MM.1S (cell line): ENCODE data around the gene SCAI.
A peak's percentile ranks its signal among the peaks of the same experiment; 100 is the strongest.

ENCODE experiments used
- DNase-seq: peaks from one replicate; pipeline ENCODE4 v3.0.0-alpha.2; 2015
- H2AFZ ChIP-seq: fragments of 300-600 bp; sonication (generic); 2 replicates; pipeline ENCODE4 v1.6.0; 2016; ENCODE audit warnings: antibody characterized with exemption, low read length
- H3F3A ChIP-seq: fragments of 300-600 bp; sonication (generic); 2 replicates; pipeline ENCODE4 v1.6.1; 2016; ENCODE audit warnings: mild to moderate bottlenecking, antibody characterized with exemption, low read length, moderate library complexity, mixed read lengths; ENCODE audit not compliant: insufficient read depth
- H3K27ac ChIP-seq: fragments of 300-600 bp; sonication (generic); 2 replicates; pipeline ENCODE4 v1.5.1; 2016; ENCODE audit warnings: mild to moderate bottlenecking, low read length
- H3K27me3 ChIP-seq: fragments of 300-600 bp; sonication (generic); replicated peaks from 2 replicates; pipeline ENCODE4 v1.6.0; 2016; ENCODE audit warnings: low read length; ENCODE audit not compliant: insufficient read depth
- H3K36me3 ChIP-seq: fragments of 300-600 bp; sonication (generic); replicated peaks from 2 replicates; pipeline ENCODE4 v1.6.1; 2016; ENCODE audit warnings: mild to moderate bottlenecking, low read length, mixed read lengths; ENCODE audit not compliant: insufficient read depth
- H3K4me1 ChIP-seq: fragments of 300-600 bp; sonication (generic); 2 replicates; pipeline ENCODE4 v1.6.1; 2016; ENCODE audit warnings: low read length, mixed read lengths
- H3K4me2 ChIP-seq: fragments of 300-600 bp; sonication (generic); 2 replicates; pipeline ENCODE4 v1.6.0; 2016; ENCODE audit warnings: low read depth, low read length
- H3K4me3 ChIP-seq: fragments of 300-600 bp; sonication (generic); 2 replicates; pipeline ENCODE4 v1.5.1; 2016; ENCODE audit warnings: low read length, mixed read lengths
- H3K79me2 ChIP-seq: fragments of 300-600 bp; sonication (generic); 2 replicates; pipeline ENCODE4 v1.6.1; 2016; ENCODE audit warnings: mixed run types, low read length, mixed read lengths
- H3K9ac ChIP-seq: fragments of 300-600 bp; sonication (generic); 2 replicates; pipeline ENCODE4 v1.6.1; 2016; ENCODE audit warnings: low read length, mixed read lengths
- H3K9me2 ChIP-seq: fragments of 300-600 bp; sonication (generic); replicated peaks from 2 replicates; pipeline ENCODE4 v1.6.1; 2016; ENCODE audit warnings: mild to moderate bottlenecking, low read length, mixed read lengths; ENCODE audit not compliant: insufficient read depth
- H3K9me3 ChIP-seq: fragments of 300-600 bp; sonication (generic); replicated peaks from 2 replicates; pipeline ENCODE4 v1.6.1; 2016; ENCODE audit warnings: mild to moderate bottlenecking, low read length, mixed read lengths; ENCODE audit not compliant: insufficient read depth
- H4K20me1 ChIP-seq: fragments of 300-600 bp; sonication (generic); 2 replicates; pipeline ENCODE4 v1.6.1; 2016; ENCODE audit warnings: mild to moderate bottlenecking, low read length, moderate library complexity, mixed read lengths; ENCODE audit not compliant: insufficient read depth
- EZH2 ChIP-seq: fragments of 300-600 bp; sonication (generic); optimal IDR thresholded peaks from 2 replicates; pipeline ENCODE3; 2017; ENCODE audit warnings: low read depth, mild to moderate bottlenecking, antibody characterized with exemption, low read length, mixed read lengths
- EZH2phosphoT487 ChIP-seq: fragments of 300-600 bp; sonication (generic); IDR thresholded peaks from 2 replicates; pipeline ENCODE4 v1.6.1; 2018; ENCODE audit warnings: antibody characterized with exemption, low read length
- TF ChIP-seq, protein P1 (sequence below): fragments of 300-600 bp; sonication (generic); IDR thresholded peaks from 2 replicates; pipeline ENCODE4 v1.5.1; 2016; ENCODE audit warnings: antibody characterized with exemption, low read length, mixed read lengths

Gene SCAI

GRCh38 chr9:124940894-124941678 lies 202.2 kb downstream of the SCAI start, which contains the start of gene GOLGA1:
Gene GOLGA1, minus strand, starts transcription at chr9:124941083. Its CDS starts 2,372 bp downstream, at chr9:124938711.
- DNase-seq = peak; percentile 94
- H3K9me2 ChIP-seq = no peaks in the 10 kb centered on the region
- H3K9ac ChIP-seq = peak within 1 kb of the TSS; percentile 93
- H3K4me3 ChIP-seq = peak within 1 kb of the TSS; percentile 89
- H3K36me3 ChIP-seq = no peaks in the 10 kb centered on the region
- H3K9me3 ChIP-seq = no peaks in the 10 kb centered on the region
- no peaks in the 10 kb centered on the region for H4K20me1 ChIP-seq
- peak within 1 kb of the TSS; percentile 94 for H2AFZ ChIP-seq
- no peaks in the 10 kb centered on the region for H3K27me3 ChIP-seq
- peaks cover 6% of the 10 kb centered on the region; the same call in 1 of the 2 replicates for H3K4me1 ChIP-seq
- peaks cover 14% of the 10 kb centered on the region for H3F3A ChIP-seq
- peak within 1 kb of the TSS; percentile 80 for H3K4me2 ChIP-seq
- TF ChIP-seq EZH2phosphoT487 (no peak), EZH2 (no peak)
- TF ChIP-seq, protein P1, sequence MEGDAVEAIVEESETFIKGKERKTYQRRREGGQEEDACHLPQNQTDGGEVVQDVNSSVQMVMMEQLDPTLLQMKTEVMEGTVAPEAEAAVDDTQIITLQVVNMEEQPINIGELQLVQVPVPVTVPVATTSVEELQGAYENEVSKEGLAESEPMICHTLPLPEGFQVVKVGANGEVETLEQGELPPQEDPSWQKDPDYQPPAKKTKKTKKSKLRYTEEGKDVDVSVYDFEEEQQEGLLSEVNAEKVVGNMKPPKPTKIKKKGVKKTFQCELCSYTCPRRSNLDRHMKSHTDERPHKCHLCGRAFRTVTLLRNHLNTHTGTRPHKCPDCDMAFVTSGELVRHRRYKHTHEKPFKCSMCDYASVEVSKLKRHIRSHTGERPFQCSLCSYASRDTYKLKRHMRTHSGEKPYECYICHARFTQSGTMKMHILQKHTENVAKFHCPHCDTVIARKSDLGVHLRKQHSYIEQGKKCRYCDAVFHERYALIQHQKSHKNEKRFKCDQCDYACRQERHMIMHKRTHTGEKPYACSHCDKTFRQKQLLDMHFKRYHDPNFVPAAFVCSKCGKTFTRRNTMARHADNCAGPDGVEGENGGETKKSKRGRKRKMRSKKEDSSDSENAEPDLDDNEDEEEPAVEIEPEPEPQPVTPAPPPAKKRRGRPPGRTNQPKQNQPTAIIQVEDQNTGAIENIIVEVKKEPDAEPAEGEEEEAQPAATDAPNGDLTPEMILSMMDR = no peak
- peak within 1 kb of the TSS; percentile 87 for H3K27ac ChIP-seq
- H3K79me2 ChIP-seq = peaks cover 17% of the 10 kb centered on the region

DNA sequence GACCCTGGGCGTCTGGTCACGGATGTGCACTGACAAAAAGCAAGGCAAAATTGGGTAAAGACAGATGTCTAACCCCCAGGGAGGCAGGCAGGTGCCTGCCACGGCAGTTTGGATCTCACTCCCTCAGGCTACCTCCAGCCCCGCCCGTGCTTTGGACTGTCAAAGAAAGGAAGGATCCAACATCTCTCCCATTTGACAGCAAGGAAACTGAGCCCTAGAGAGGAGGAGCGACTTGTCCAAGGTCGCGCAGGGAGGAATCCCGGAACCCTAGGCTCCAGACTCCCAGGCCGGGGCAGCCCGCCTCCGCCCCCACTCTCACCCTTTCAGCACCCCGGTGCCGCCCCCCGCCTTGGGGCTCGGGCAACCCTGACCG lies 202.8 kb downstream of the SCAI start:
- Histone ChIP-seq H3K27me3 (no peaks in the 10 kb centered on the region), H3K4me2 (peak overlapping the region; percentile 73), H3K9ac (peak overlapping the region; percentile 93), H3F3A (peaks cover 14% of the 10 kb centered on the region), H3K4me3 (peak overlapping the region; percentile 89), H3K27ac (peak overlapping the region; percentile 87), H4K20me1 (no peaks in the 10 kb centered on the region), H3K4me1 (peaks cover 6% of the 10 kb centered on the region; the same call in 1 of the 2 replicates), H2AFZ (peak overlapping the region; percentile 94), H3K79me2 (peaks cover 17% of the 10 kb centered on the region), H3K9me2 (no peaks in the 10 kb centered on the region), H3K36me3 (no peaks in the 10 kb centered on the region), H3K9me3 (no peaks in the 10 kb centered on the region)
- peak; percentile 58 for DNase-seq
- no peak for TF ChIP-seq EZH2
- TF ChIP-seq EZH2phosphoT487 = no peak
- TF ChIP-seq, protein P1 = no peak

- H3K36me3 ChIP-seq = no peaks in the 10 kb centered on the region
- H3K9ac ChIP-seq = peak overlapping the region; percentile 93
- no peak for DNase-seq
- peaks cover 11% of the 10 kb centered on the region for H3K4me1 ChIP-seq
- peak overlapping the region; percentile 73 for H3K4me2 ChIP-seq
- H3F3A ChIP-seq = peaks cover 14% of the 10 kb centered on the region
- peak overlapping the region; percentile 87; the same call in 1 of the 2 replicates for H3K27ac ChIP-seq
- peak overlapping the region; percentile 89 for H3K4me3 ChIP-seq
- H3K79me2 ChIP-seq = peaks cover 17% of the 10 kb centered on the region
- no peaks in the 10 kb centered on the region for H3K9me3 ChIP-seq
- peak overlapping the region; percentile 94 for H2AFZ ChIP-seq
- TF ChIP-seq EZH2 (no peak), EZH2phosphoT487 (no peak)
- TF ChIP-seq, protein P1 = no peak
- H3K9me2 ChIP-seq = no peaks in the 10 kb centered on the region
- H3K27me3 ChIP-seq = no peaks in the 10 kb centered on the region
- H4K20me1 ChIP-seq = no peaks in the 10 kb centered on the region
These were observed 203.4 kb downstream of the SCAI start for GRCh38 chr9:124939944-124940343.
